B cell (primary cell): ENCODE data around the gene TBX18. TPM values are rescaled to one million over a fixed set of nuclear protein-coding genes. Genes with fewer than 3 reads are reported as not detected.

Experiments
- ATAC-seq: fragments of 200-7000 bp; cut with Tn5 transposase; one replicate; pipeline ENCODE4 v1.10.0; 2021; ENCODE audit warnings: low read depth, mild to moderate bottlenecking, moderate number of reproducible peaks, moderate library complexity
- CTCF ChIA-PET: fragments of 350-600 bp; sonication (Branson Sonifier 250); formaldehyde crosslinking; loops from one replicate; lab custom pipeline; 2021; ENCODE audit warnings: antibody characterized with exemption, inconsistent platforms; lab: Charles Lee
- POLR2A ChIA-PET: fragments of 350-600 bp; sonication (Branson Sonifier 250); formaldehyde crosslinking; loops from one replicate; lab custom pipeline; 2021; ENCODE audit warnings: antibody characterized with exemption; lab: Charles Lee
- DNase-seq: peaks from one replicate; pipeline ENCODE4 v3.0.0; 2013
- H2AFZ ChIP-seq: 2 replicates; pipeline ENCODE4 v1.6.1; 2012; ENCODE audit warnings: mild to moderate bottlenecking, low read depth, low read length; ENCODE audit not compliant: insufficient read depth, poor library complexity, severe bottlenecking
- H3K27ac ChIP-seq, 2 donors: 1 replicate in 1 of 2; 2 replicates in 1 of 2; pipeline ENCODE4 v1.5.1; 2012 to 2013; ENCODE audit warnings: low read length in 2 of 2, mild to moderate bottlenecking in 2 of 2, moderate library complexity in 1 of 2
- H3K27me3 ChIP-seq, 4 experiments: fragments of 200-600 bp in 1 of 4; sonication (generic) in 1 of 4; replicated peaks in 1 of 4; 1 replicate in 2 of 4; 2 replicates in 2 of 4; pipeline versions ENCODE4 v1.6.1 to v1.7.0; 2013 to 2016; ENCODE audit warnings: low read length in 3 of 4, mild to moderate bottlenecking in 2 of 4, mixed read lengths in 1 of 4, moderate library complexity in 1 of 4; ENCODE audit not compliant: insufficient read depth in 4 of 4, control insufficient read depth in 3 of 4; ENCODE audit errors: control extremely low read depth in 1 of 4
- H3K36me3 ChIP-seq, 2 experiments: replicated peaks in 1 of 2; 1 replicate in 1 of 2; 2 replicates in 1 of 2; pipeline versions ENCODE4 v1.6.1 to v1.7.1; 2013; ENCODE audit warnings: low read length in 1 of 2; ENCODE audit not compliant: insufficient read depth in 2 of 2, control insufficient read depth in 1 of 2; ENCODE audit errors: control extremely low read depth in 1 of 2, extremely low read depth in 1 of 2
- H3K4me1 ChIP-seq, 2 donors: fragments of 200-600 bp in 1 of 2; sonication (generic) in 1 of 2; 1 replicate in 1 of 2; 2 replicates in 1 of 2; pipeline versions ENCODE4 v1.5.1 to v1.6.1; 2013 to 2017; ENCODE audit warnings: low read length in 2 of 2; ENCODE audit not compliant: control insufficient read depth in 2 of 2, insufficient read depth in 2 of 2
- H3K4me2 ChIP-seq: replicated peaks from 2 replicates; pipeline ENCODE3; 2012; ENCODE audit warnings: mild to moderate bottlenecking, low read depth, low read length; ENCODE audit not compliant: poor library complexity, severe bottlenecking
- H3K4me3 ChIP-seq, 5 experiments: fragments of 200-600 bp in 1 of 5; sonication (generic) in 1 of 5; 1 replicate in 3 of 5; 2 replicates in 2 of 5; pipeline versions ENCODE4 v1.5.1 to v1.7.0; 2011 to 2016; ENCODE audit warnings: low read length in 4 of 5, mild to moderate bottlenecking in 4 of 5, low read depth in 2 of 5, control low read depth in 1 of 5, moderate library complexity in 1 of 5; ENCODE audit not compliant: insufficient read depth in 1 of 5; ENCODE audit errors: control extremely low read depth in 1 of 5, extremely low read depth in 1 of 5
- H3K79me2 ChIP-seq: fragments of 200-600 bp; sonication (generic); one replicate; pipeline ENCODE4 v1.6.0; 2016; ENCODE audit warnings: low read length; ENCODE audit not compliant: control insufficient read depth, insufficient read depth
- H3K9ac ChIP-seq: fragments of 200-600 bp; sonication (generic); 2 replicates; pipeline ENCODE4 v1.6.1; 2017; ENCODE audit warnings: mild to moderate bottlenecking, low read length, moderate library complexity
- H3K9me3 ChIP-seq, 3 donors: one replicate each; pipeline versions ENCODE4 v1.6.1 to v1.7.1; 2013; ENCODE audit warnings: low read length in 2 of 3; ENCODE audit not compliant: control insufficient read depth in 2 of 3, insufficient read depth in 1 of 3; ENCODE audit errors: control extremely low read depth in 1 of 3
- H4K20me1 ChIP-seq: 2 replicates; pipeline ENCODE4 v1.6.0; 2012; ENCODE audit warnings: mild to moderate bottlenecking, low read length; ENCODE audit not compliant: insufficient read depth, control insufficient read depth, poor library complexity, severe bottlenecking
- H3K27ac Mint-ChIP-seq: one replicate; pipeline ENCODE4 v1.8.0; 2021; ENCODE audit warnings: mixed read lengths
- H3K27me3 Mint-ChIP-seq: one replicate; pipeline ENCODE4 v1.8.0; 2021; ENCODE audit warnings: mixed read lengths
- H3K4me1 Mint-ChIP-seq: one replicate; pipeline ENCODE4 v1.8.0; 2021; ENCODE audit warnings: mixed read lengths
- H3K4me3 Mint-ChIP-seq: one replicate; pipeline ENCODE4 v1.8.0; 2021; ENCODE audit warnings: mixed read lengths
- H3K9me3 Mint-ChIP-seq: one replicate; pipeline ENCODE4 v1.8.0; 2022; ENCODE audit warnings: mixed read lengths; ENCODE audit not compliant: insufficient read depth
- EZH2 ChIP-seq: IDR thresholded peaks from 2 replicates; pipeline ENCODE4 v1.6.1; 2012; ENCODE audit warnings: borderline replicate concordance, low read depth, mild to moderate bottlenecking, moderate library complexity, low read length; ENCODE audit not compliant: insufficient read depth, poor library complexity, severe bottlenecking
- WGBS: methylation state at CpG from one replicate; pipeline ENCODE4 v1.1.5; 2013; ENCODE audit warnings: missing lambda C conversion rate; ENCODE audit not compliant: insufficient coverage; 5-methylcytosine and 5-hydroxymethylcytosine counted together
- intact Hi-C: fragments of 100-400 bp; cut with micrococcal nuclease; formaldehyde crosslinking; loops from one replicate; pipeline ENCODE4 v1.10.0; 2022
- polyA plus RNA-seq: library from polyadenylated mRNA; depleted of rRNA; stranded (reverse); fragments of >200 nt; gene quantifications from 2 replicates; pipeline ENCODE4 v1.2.3, GENCODE V29; 2012
- total RNA-seq, 2 donors: library from RNA; stranded (reverse); fragments of 120-200 nt in 1 of 2; gene quantifications; 1 replicate in 1 of 2; 2 replicates in 1 of 2; pipeline versions ENCODE4 v1.2.3 to v1.2.4, GENCODE V29; 2013 to 2022
- TF ChIP-seq, protein P1 (sequence below): fragments of 200-600 bp; IDR thresholded peaks from one replicate; pipeline ENCODE4 v1.8.0; 2022; ENCODE audit warnings: antibody characterized with exemption, mild to moderate bottlenecking

Gene TBX18
- total and polyA plus RNA-seq, 2 donors (not counting 1 experiment from before 2014, with no cell fraction given), result not detected

DNA sequence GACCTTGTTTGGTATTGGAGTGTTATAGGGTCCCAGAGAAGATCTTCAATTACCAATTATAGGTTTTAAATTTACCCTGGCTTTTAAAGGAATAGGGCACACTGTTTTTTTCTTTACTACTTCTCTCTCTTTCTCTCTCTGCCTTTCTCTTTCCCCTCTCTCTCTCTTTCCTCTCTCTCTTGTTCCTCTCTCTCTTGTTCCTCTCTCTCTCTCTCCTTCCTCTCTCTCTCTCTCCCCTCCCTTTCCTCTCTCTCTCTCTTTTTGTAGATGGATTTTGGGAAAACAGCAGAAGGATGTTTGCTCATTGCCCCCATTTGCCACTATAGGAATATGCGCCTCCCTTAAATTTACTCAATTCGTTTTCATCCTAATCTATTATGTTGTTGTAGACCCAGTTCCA, 45.2 kb downstream of the TBX18 start:
- DNase-seq (no peak), ATAC-seq (no peak)
- Mint-ChIP-seq H3K4me1 (no peaks in the 10 kb centered on the region), H3K27ac (no peak overlapping the region), H3K9me3 (no peaks in the 10 kb centered on the region), H3K27me3 (no peaks in the 10 kb centered on the region), H3K4me3 (no peak overlapping the region)
- Histone ChIP-seq H3K4me3 (no peak overlapping the region), H3K36me3 (no peaks in the 10 kb centered on the region), H3K27me3 (no peaks in the 10 kb centered on the region), H3K9me3 (no peaks in the 10 kb centered on the region), H3K4me1 (no peaks in the 10 kb centered on the region), H4K20me1 (no peaks in the 10 kb centered on the region), H2AFZ (no peak overlapping the region), H3K9ac (no peak overlapping the region), H3K4me2 (no peak overlapping the region), H3K27ac (no peak overlapping the region), H3K79me2 (no peaks in the 10 kb centered on the region)
- CTCF ChIA-PET, result no interaction called here
- no CpG with 5 or more reads among the region's 2 CpGs for WGBS
- POLR2A ChIA-PET, result no interaction called here
- no peak for TF ChIP-seq EZH2
- TF ChIP-seq, protein P1, sequence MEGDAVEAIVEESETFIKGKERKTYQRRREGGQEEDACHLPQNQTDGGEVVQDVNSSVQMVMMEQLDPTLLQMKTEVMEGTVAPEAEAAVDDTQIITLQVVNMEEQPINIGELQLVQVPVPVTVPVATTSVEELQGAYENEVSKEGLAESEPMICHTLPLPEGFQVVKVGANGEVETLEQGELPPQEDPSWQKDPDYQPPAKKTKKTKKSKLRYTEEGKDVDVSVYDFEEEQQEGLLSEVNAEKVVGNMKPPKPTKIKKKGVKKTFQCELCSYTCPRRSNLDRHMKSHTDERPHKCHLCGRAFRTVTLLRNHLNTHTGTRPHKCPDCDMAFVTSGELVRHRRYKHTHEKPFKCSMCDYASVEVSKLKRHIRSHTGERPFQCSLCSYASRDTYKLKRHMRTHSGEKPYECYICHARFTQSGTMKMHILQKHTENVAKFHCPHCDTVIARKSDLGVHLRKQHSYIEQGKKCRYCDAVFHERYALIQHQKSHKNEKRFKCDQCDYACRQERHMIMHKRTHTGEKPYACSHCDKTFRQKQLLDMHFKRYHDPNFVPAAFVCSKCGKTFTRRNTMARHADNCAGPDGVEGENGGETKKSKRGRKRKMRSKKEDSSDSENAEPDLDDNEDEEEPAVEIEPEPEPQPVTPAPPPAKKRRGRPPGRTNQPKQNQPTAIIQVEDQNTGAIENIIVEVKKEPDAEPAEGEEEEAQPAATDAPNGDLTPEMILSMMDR, result no peak
- intact Hi-C loops, result no loop called here

DNA sequence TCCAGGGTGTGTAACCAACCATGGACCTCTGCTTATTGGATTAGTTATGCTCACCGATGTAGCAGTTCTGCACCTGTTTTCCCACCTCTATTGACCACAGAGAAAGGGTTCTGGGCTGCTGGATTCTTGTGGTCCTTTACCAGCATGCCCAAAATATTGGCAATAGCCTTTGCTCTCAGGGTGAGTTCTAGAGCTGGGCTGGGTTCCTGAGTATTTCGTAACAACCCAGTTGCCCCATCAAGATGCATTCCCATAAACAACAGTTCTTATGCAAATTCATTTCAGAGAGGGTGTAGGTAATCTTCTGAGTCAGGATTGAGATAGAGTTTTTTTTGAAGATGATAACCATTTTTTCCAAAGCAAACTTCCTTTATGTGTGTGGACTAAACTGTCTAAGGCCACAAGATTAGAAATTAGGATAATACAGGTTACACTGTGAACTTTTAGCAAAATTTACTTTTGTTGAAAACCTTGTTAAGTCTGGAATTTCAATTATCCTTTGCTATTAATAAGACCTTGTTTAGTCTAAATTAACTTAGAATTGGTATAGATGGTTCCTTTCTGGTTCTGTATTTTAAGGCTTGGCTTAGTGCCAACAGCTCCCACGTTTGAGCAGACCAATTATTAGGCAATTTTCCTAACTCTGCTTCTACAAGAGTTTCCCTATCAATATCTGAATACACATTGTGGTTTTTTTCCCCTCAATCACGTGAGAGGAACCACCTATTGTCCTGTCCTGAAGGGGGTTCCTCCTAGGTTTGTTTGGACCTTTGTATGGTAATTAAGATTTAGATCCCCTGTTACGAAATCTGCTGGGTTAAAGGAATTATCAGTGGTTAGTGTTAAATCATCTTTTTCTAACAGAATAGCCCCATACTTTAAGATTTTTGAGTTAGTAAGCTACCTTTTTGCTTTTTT, 46.1 kb downstream of the TBX18 start:
- DNase-seq, result no peak
- Histone ChIP-seq H3K4me3 (no peak overlapping the region), H3K9me3 (no peaks in the 10 kb centered on the region), H3K36me3 (no peaks in the 10 kb centered on the region), H3K9ac (no peak overlapping the region), H3K27ac (no peak overlapping the region), H3K4me1 (no peaks in the 10 kb centered on the region), H3K4me2 (no peak overlapping the region), H3K79me2 (no peaks in the 10 kb centered on the region), H2AFZ (no peak overlapping the region), H4K20me1 (no peaks in the 10 kb centered on the region), H3K27me3 (no peaks in the 10 kb centered on the region)
- WGBS, result 75% methylated on average over 1 of the region's 5 CpGs
- H3K27ac Mint-ChIP-seq, result no peak overlapping the region
- POLR2A ChIA-PET, result no interaction called here
- intact Hi-C loops, result no loop called here
- CTCF ChIA-PET, result no interaction called here
- no peaks in the 10 kb centered on the region for H3K4me1 Mint-ChIP-seq
- no peak overlapping the region for H3K4me3 Mint-ChIP-seq
- TF ChIP-seq EZH2, result no peak
- TF ChIP-seq, protein P1, result no peak
- H3K9me3 Mint-ChIP-seq, result no peaks in the 10 kb centered on the region
- H3K27me3 Mint-ChIP-seq, result no peaks in the 10 kb centered on the region
- ATAC-seq, result no peak
